GM12872 (cell line): Measurements from ENCODE around the gene ZNF57.

Source experiments
- CTCF ChIP-seq: IDR thresholded peaks from 3 replicates; pipeline ENCODE4 v1.5.1; 2011; ENCODE audit warnings: low read depth, mild to moderate bottlenecking, low read length, moderate library complexity; ENCODE audit not compliant: insufficient read depth

The ZNF57 gene

GRCh38 chr19:2865334-2866100 lies 35.2 kb upstream of the ZNF57 start:
- TF ChIP-seq CTCF = no peak

GRCh38 chr19:2866495-2867024 lies 34.2 kb upstream of the ZNF57 start:
- TF ChIP-seq CTCF = no peak

GRCh38 chr19:2867025-2867991 lies 33.4 kb upstream of the ZNF57 start, which contains the start of gene ZNF556:
Gene ZNF556, plus strand, starts transcription at chr19:2867335. Its CDS starts 87 bp downstream, at chr19:2867422.
- no peak for TF ChIP-seq CTCF

DNA sequence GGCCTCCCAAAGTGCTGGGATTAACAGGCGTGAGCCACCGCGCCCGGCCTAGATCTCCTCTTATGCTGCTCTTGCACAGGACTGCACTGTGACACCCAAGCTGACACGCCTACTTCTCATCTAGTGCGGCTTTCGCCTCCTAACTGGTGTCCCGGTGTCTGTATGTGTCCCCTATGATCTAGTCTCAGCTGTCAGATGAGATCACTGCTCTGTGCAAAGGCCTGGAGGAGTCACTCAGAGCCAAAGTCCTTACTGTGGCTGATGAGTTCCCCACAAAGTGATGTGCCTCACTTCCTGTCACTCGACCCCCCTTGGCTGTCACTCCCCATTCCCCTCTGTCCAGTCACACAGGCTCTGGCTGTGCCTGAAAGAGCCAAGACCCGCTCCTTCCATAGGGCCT lies 31.1 kb upstream of the ZNF57 start:
- TF ChIP-seq CTCF = no peak

GRCh38 chr19:2877398-2878331 lies 23.1 kb upstream of the ZNF57 start:
- no peak for TF ChIP-seq CTCF

- no peak for TF ChIP-seq CTCF
These were observed 16.9 kb upstream of the ZNF57 start for GRCh38 chr19:2883686-2884439.
